Kidney glomerular epithelial cell (primary cell): ENCODE data around the gene ARL14EP.

ENCODE experiments used
- DNase-seq: peaks from one replicate; lab custom pipeline; 2025; lab: John Stamatoyannopoulos, UW

The ARL14EP gene

DNA sequence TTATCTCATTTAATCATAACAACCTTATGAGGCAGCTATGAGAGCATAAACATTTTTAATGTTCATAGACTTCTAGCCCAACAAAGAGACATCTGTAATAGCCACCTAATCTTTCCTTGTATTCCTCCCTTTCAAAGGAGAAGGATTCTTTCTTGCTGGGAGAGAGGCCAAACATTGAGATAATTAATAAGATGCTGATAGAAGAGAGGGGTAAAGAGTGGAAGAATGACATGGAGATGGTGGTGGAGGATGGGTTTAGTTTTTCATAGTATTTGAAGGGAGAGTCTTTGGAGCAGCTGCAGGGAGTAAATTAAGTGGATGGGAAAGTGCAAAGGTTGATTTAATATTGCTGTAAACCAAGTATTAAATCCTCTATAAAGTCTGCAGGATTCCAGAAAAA, 57.9 kb downstream of the ARL14EP start:
- no peak for DNase-seq

DNA sequence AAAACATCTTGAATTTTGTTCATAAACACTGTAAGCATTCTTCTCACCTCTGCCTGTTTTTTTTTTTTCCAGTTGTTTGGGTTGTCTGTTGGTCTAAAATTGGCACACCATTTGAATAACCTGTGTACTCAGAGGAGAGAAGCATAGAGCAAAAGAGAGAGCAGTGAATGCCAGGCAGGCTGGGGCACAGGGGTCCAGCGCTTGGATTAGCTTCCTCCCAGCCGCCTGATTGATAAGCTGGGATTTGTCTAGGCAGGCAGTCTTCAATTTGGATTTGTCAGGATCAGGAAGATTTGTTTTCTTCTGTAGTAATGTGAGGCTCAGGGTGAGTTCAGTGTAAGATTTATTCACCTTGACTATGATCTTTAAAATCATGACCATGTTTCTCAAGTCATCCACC, 59.0 kb downstream of the ARL14EP start:
- DNase-seq = no peak
